SK-N-SH (cell line): Measurements from ENCODE around the gene TULP4. TPM values are rescaled to one million over a fixed set of nuclear protein-coding genes. Genes with fewer than 3 reads are reported as not detected.

Source experiments
- CTCF ChIA-PET: fragments of 300-600, 350-600 bp; formaldehyde crosslinking; extraction: SDS; loops from one replicate; lab custom pipeline; 2021; lab: Yijun Ruan, JAX
- POLR2A ChIA-PET: fragments of 350-600 bp; sonication (Branson Sonifier 250); formaldehyde crosslinking; extraction: SDS; loops from one replicate; lab custom pipeline; 2020; ENCODE audit warnings: antibody characterized with exemption, inconsistent platforms; lab: Yijun Ruan, JAX
- DNase-seq: peaks from one replicate; pipeline ENCODE4 v3.0.0; 2012
- H2AFZ ChIP-seq: fragments of 200-600 bp; sonication (generic); 2 replicates; pipeline ENCODE4 v1.8.1; 2016; ENCODE audit warnings: antibody characterized with exemption, mild to moderate bottlenecking, low read depth
- H3F3A ChIP-seq: fragments of 200-600 bp; sonication (generic); replicated peaks from 2 replicates; pipeline ENCODE3; 2016; ENCODE audit warnings: antibody characterized with exemption, mild to moderate bottlenecking; ENCODE audit not compliant: insufficient read depth
- H3K27ac ChIP-seq, 2 experiments: fragments of 200-500 bp in 1 of 2; fragments of 200-600 bp in 1 of 2; sonication (Bioruptor generic) in 1 of 2; sonication (generic), shearing (Covaris generic) in 1 of 2; 2 replicates each; pipeline versions ENCODE4 v1.5.1 to v1.6.1; 2014 to 2016; ENCODE audit warnings: low read depth in 2 of 2, inconsistent platforms in 1 of 2, low read length in 1 of 2, mild to moderate bottlenecking in 1 of 2, mixed read lengths in 1 of 2
- H3K27me3 ChIP-seq: fragments of 200-600 bp; sonication (generic), shearing (Covaris generic); 2 replicates; pipeline ENCODE4 v1.6.1; 2016; ENCODE audit warnings: mixed run types; ENCODE audit not compliant: insufficient read depth
- H3K36me3 ChIP-seq, 2 experiments: fragments of 200-500 bp in 1 of 2; fragments of 200-600 bp in 1 of 2; sonication (Bioruptor generic) in 1 of 2; sonication (generic) in 1 of 2; replicated peaks in 1 of 2; 2 replicates each; pipeline versions ENCODE3 to v1.5.1; 2014 to 2016; ENCODE audit warnings: low read length in 1 of 2, mild to moderate bottlenecking in 1 of 2; ENCODE audit not compliant: insufficient read depth in 2 of 2, control insufficient read depth in 1 of 2
- H3K4me1 ChIP-seq, 2 experiments: fragments of 200-500 bp in 1 of 2; fragments of 200-600 bp in 1 of 2; sonication (Bioruptor generic) in 1 of 2; sonication (generic), shearing (Covaris generic) in 1 of 2; 2 replicates each; pipeline versions ENCODE4 v1.5.1 to v1.6.1; 2014 to 2016; ENCODE audit warnings: low read depth in 1 of 2, low read length in 1 of 2, mixed run types in 1 of 2; ENCODE audit not compliant: insufficient read depth in 2 of 2, control insufficient read depth in 1 of 2
- H3K4me2 ChIP-seq: fragments of 200-600 bp; sonication (generic), shearing (Covaris generic); 2 replicates; pipeline ENCODE4 v1.6.1; 2017; ENCODE audit warnings: mixed run types
- H3K4me3 ChIP-seq, 2 experiments: fragments of 200-500 bp in 1 of 2; fragments of 200-600 bp in 1 of 2; sonication (Bioruptor generic) in 1 of 2; sonication (generic), shearing (Covaris generic) in 1 of 2; 2 replicates each; pipeline versions ENCODE4 v1.5.1 to v1.8.1; 2014 to 2016; ENCODE audit warnings: low read depth in 2 of 2, inconsistent platforms in 1 of 2, low read length in 1 of 2, mild to moderate bottlenecking in 1 of 2, mixed read lengths in 1 of 2, moderate library complexity in 1 of 2
- H3K79me2 ChIP-seq: fragments of 200-600 bp; sonication (generic); 2 replicates; pipeline ENCODE4 v1.8.1; 2017; ENCODE audit warnings: mild to moderate bottlenecking; ENCODE audit not compliant: insufficient read depth
- H3K9ac ChIP-seq: fragments of 200-600 bp; sonication (generic); 2 replicates; pipeline ENCODE4 v1.6.1; 2017; ENCODE audit warnings: mixed run types
- H3K9me2 ChIP-seq: fragments of 200-600 bp; sonication (generic); 2 replicates; pipeline ENCODE4 v1.6.1; 2017; ENCODE audit warnings: mixed run types
- H3K9me3 ChIP-seq: fragments of 200-600 bp; sonication (generic); 2 replicates; pipeline ENCODE4 v1.6.1; 2017; ENCODE audit warnings: mixed run types, mild to moderate bottlenecking, moderate library complexity
- H4K20me1 ChIP-seq: fragments of 200-600 bp; sonication (generic); 2 replicates; pipeline ENCODE4 v1.6.1; 2017; ENCODE audit warnings: mild to moderate bottlenecking, mixed run types; ENCODE audit not compliant: insufficient read depth
- EZH2phosphoT487 ChIP-seq: fragments of 200-600 bp; sonication (generic); IDR thresholded peaks from 2 replicates; pipeline ENCODE4 v1.6.1; 2017; ENCODE audit warnings: low read depth, mixed run types, mild to moderate bottlenecking, antibody characterized with exemption, moderate library complexity, borderline replicate concordance
- JUND ChIP-seq: IDR thresholded peaks from 2 replicates; pipeline ENCODE4 v1.4.0; 2012
- MXI1 ChIP-seq: IDR thresholded peaks from 2 replicates; pipeline ENCODE4 v1.6.1; 2012; ENCODE audit warnings: mild to moderate bottlenecking, low read depth, low read length, improper control_type of control experiment
- POLR2AphosphoS5 ChIP-seq: IDR thresholded peaks from 2 replicates; pipeline ENCODE4 v1.6.1; 2012; ENCODE audit warnings: low read depth, low read length
- RCOR1 ChIP-seq: fragments of 150-350 bp; IDR thresholded peaks from 2 replicates; pipeline ENCODE4 v1.6.1; 2017; ENCODE audit warnings: antibody characterized with exemption, low read length
- RFX5 ChIP-seq: IDR thresholded peaks from 2 replicates; pipeline ENCODE4 v1.6.1; 2012; ENCODE audit warnings: mild to moderate bottlenecking, improper control_type of control experiment, low read length
- SIN3A ChIP-seq: IDR thresholded peaks from 2 replicates; pipeline ENCODE4 v1.6.1; 2012; ENCODE audit warnings: low read depth, mild to moderate bottlenecking, low read length, moderate library complexity, borderline replicate concordance
- WGBS: methylation state at CpG from one replicate; pipeline ENCODE4 v1.1.6; 2017; ENCODE audit warnings: low lambda C conversion rate; 5-methylcytosine and 5-hydroxymethylcytosine counted together
- polyA plus RNA-seq, 3 experiments: library from polyadenylated mRNA; depleted of rRNA; stranded (reverse); fragments of >200 nt; gene quantifications; 2 replicates each; pipeline ENCODE4 v1.2.3, GENCODE V29; 2012
- TF ChIP-seq, protein P1 (sequence below): IDR thresholded peaks from 2 replicates; pipeline ENCODE4 v1.4.0; 2012; ENCODE audit warnings: low read depth, borderline replicate concordance
- TF ChIP-seq, protein P2 (sequence below): fragments of 200-600 bp; sonication (generic); IDR thresholded peaks from 2 replicates; pipeline ENCODE4 v1.6.1; 2017; ENCODE audit warnings: antibody characterized with exemption, mild to moderate bottlenecking, moderate library complexity

TULP4 gene
- polyA plus RNA-seq, 1 of the 3 experiments (the other 2 are of a cell fraction): 5.9 TPM

GRCh38 chr6:158505194-158505593 is 192.9 kb downstream of the TULP4 start:
- Histone ChIP-seq H3K9ac (no peak overlapping the region), H3K27me3 (no peaks in the 10 kb centered on the region), H3F3A (no peaks in the 10 kb centered on the region), H3K79me2 (no peaks in the 10 kb centered on the region; the same call in 1 of the 2 replicates), H3K4me1 (no peaks in the 10 kb centered on the region), H3K4me2 (no peak overlapping the region), H4K20me1 (no peaks in the 10 kb centered on the region), H2AFZ (no peak overlapping the region), H3K9me2 (no peaks in the 10 kb centered on the region), H3K27ac (no peak overlapping the region), H3K36me3 (peaks cover 9 to 42% of the 10 kb centered on the region in 2 experiments), H3K9me3 (no peaks in the 10 kb centered on the region), H3K4me3 (no peak overlapping the region)
- POLR2A ChIA-PET: no interaction called here
- no peak for TF ChIP-seq SIN3A
- TF ChIP-seq MXI1: no peak
- TF ChIP-seq RFX5: no peak
- TF ChIP-seq, protein P1, sequence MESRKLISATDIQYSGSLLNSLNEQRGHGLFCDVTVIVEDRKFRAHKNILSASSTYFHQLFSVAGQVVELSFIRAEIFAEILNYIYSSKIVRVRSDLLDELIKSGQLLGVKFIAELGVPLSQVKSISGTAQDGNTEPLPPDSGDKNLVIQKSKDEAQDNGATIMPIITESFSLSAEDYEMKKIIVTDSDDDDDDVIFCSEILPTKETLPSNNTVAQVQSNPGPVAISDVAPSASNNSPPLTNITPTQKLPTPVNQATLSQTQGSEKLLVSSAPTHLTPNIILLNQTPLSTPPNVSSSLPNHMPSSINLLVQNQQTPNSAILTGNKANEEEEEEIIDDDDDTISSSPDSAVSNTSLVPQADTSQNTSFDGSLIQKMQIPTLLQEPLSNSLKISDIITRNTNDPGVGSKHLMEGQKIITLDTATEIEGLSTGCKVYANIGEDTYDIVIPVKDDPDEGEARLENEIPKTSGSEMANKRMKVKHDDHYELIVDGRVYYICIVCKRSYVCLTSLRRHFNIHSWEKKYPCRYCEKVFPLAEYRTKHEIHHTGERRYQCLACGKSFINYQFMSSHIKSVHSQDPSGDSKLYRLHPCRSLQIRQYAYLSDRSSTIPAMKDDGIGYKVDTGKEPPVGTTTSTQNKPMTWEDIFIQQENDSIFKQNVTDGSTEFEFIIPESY: no peak
- TF ChIP-seq POLR2AphosphoS5: no peak
- TF ChIP-seq JUND: no peak
- DNase-seq: no peak
- CTCF ChIA-PET: interaction anchor here (1.2 to 2.6 kb wide), 2 partner anchors 14 to 284 kb away, joined by 6 to 10 read pairs; no protein-coding TSS in a partner anchor
- 95% methylated on average over 13 of the region's 13 CpGs for WGBS

DNA sequence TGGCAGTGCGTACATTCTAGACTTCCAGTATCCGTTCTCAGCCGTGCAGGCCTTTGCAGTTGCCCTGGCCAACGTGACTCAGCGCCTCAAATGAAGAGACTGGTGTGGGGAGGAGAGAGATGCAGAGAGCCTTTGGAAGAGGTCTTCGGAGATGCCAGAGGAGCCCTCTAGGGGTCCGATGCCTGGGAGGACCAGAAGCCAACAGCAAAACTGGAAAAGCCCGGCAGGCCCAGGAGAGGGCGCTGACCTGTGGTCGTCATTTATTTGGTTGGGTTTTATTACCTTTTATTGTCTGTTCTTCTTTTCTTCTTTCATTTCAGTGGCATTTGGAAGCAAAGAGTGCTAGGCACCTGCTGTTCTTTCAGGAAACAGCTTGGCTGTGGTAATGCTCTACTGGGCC is 194.3 kb downstream of the TULP4 start:
- H3K27me3 ChIP-seq: no peaks in the 10 kb centered on the region
- CTCF ChIA-PET: interaction anchor here (0.7 to 2.6 kb wide), 2 partner anchors 13 to 292 kb away, joined by 4 to 10 read pairs; no protein-coding TSS in a partner anchor
- TF ChIP-seq, protein P2, sequence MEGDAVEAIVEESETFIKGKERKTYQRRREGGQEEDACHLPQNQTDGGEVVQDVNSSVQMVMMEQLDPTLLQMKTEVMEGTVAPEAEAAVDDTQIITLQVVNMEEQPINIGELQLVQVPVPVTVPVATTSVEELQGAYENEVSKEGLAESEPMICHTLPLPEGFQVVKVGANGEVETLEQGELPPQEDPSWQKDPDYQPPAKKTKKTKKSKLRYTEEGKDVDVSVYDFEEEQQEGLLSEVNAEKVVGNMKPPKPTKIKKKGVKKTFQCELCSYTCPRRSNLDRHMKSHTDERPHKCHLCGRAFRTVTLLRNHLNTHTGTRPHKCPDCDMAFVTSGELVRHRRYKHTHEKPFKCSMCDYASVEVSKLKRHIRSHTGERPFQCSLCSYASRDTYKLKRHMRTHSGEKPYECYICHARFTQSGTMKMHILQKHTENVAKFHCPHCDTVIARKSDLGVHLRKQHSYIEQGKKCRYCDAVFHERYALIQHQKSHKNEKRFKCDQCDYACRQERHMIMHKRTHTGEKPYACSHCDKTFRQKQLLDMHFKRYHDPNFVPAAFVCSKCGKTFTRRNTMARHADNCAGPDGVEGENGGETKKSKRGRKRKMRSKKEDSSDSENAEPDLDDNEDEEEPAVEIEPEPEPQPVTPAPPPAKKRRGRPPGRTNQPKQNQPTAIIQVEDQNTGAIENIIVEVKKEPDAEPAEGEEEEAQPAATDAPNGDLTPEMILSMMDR: peak; percentile 37; the same call in 1 of the 2 replicates
- TF ChIP-seq EZH2phosphoT487: no peak
- TF ChIP-seq RCOR1: no peak

More for the DNA sequence above, 194.3 kb downstream of the TULP4 start:
- Histone ChIP-seq H3K79me2 (no peaks in the 10 kb centered on the region), H3K27ac (no peak overlapping the region), H3K9me2 (no peaks in the 10 kb centered on the region), H2AFZ (no peak overlapping the region), H3F3A (no peaks in the 10 kb centered on the region), H3K9me3 (no peaks in the 10 kb centered on the region), H4K20me1 (no peaks in the 10 kb centered on the region), H3K4me2 (no peak overlapping the region), H3K9ac (no peak overlapping the region), H3K4me3 (no peak overlapping the region; a peak in 1 of 4 replicates), H3K4me1 (no peaks in the 10 kb centered on the region), H3K36me3 (peaks cover 9 to 42% of the 10 kb centered on the region in 2 experiments)
- DNase-seq: peak; percentile 69
- 94% methylated on average over 10 of the region's 10 CpGs for WGBS
- POLR2A ChIA-PET: no interaction called here
